Urinary bladder (tissue), 4 donors: Measurements from ENCODE around the gene ADAM23. TPM values are rescaled to one million over a fixed set of nuclear protein-coding genes. Genes with fewer than 3 reads are reported as not detected.

Experiments
- DNase-seq: peaks from one replicate; pipeline ENCODE4 v3.0.0-alpha.2; 2015; ENCODE audit errors: extremely low spot score
- H3K27ac ChIP-seq: one replicate; pipeline ENCODE4 v1.5.1; 2013; ENCODE audit warnings: low read depth, mild to moderate bottlenecking, moderate library complexity
- H3K36me3 ChIP-seq: one replicate; pipeline ENCODE4 v1.6.1; 2013; ENCODE audit warnings: mild to moderate bottlenecking, moderate library complexity; ENCODE audit not compliant: insufficient read depth
- H3K4me1 ChIP-seq: one replicate; pipeline ENCODE4 v1.6.1; 2013; ENCODE audit warnings: mild to moderate bottlenecking, moderate library complexity; ENCODE audit not compliant: insufficient read depth
- H3K4me3 ChIP-seq: one replicate; pipeline ENCODE4 v1.5.1; 2013; ENCODE audit warnings: low read depth, low read length
- WGBS: extraction: QIAGEN DNeasy Blood & Tissue Kit; methylation state at CpG from one replicate; pipeline ENCODE4 v1.1.7; 2013; 5-methylcytosine and 5-hydroxymethylcytosine counted together
- polyA plus RNA-seq: library from polyadenylated mRNA; stranded (reverse); fragments of 200-250 nt; gene quantifications from one replicate; pipeline ENCODE4 v1.2.3, GENCODE V29; 2013
- total RNA-seq: library from RNA; depleted of rRNA; stranded (reverse); fragments of >200 nt; gene quantifications from one replicate; pipeline ENCODE4 v1.2.3, GENCODE V29; 2014
- donor health status: healthy with polysubstance abuse.
- donor health status: healthy.

Gene ADAM23
- total and polyA plus RNA-seq, 2 donors = 2.4 to 7.4 TPM

- Histone ChIP-seq H3K27ac (no peak overlapping the region), H3K4me1 (no peaks in the 10 kb centered on the region), H3K36me3 (no peaks in the 10 kb centered on the region), H3K4me3 (no peak overlapping the region)
- DNase-seq = no peak
- 79% methylated on average over 3 of the region's 3 CpGs for WGBS
These were observed 11.9 kb upstream of the ADAM23 start for GRCh38 chr2:206431439-206431838.

GRCh38 chr2:206432193-206433082, 10.9 kb upstream of the ADAM23 start:
- no peaks in the 10 kb centered on the region for H3K4me1 ChIP-seq
- 57% methylated on average over 6 of the region's 6 CpGs for WGBS
- no peak for DNase-seq
- no peaks in the 10 kb centered on the region for H3K36me3 ChIP-seq
- H3K4me3 ChIP-seq = no peak overlapping the region
- H3K27ac ChIP-seq = no peak overlapping the region

GRCh38 chr2:206433190-206433589, 10.1 kb upstream of the ADAM23 start:
- H3K4me3 ChIP-seq = no peak overlapping the region
- H3K4me1 ChIP-seq = no peaks in the 10 kb centered on the region
- H3K36me3 ChIP-seq = no peaks in the 10 kb centered on the region
- no peak overlapping the region for H3K27ac ChIP-seq
- no peak for DNase-seq

- no peaks in the 10 kb centered on the region for H3K4me1 ChIP-seq
- H3K4me3 ChIP-seq = no peak overlapping the region
- no peak overlapping the region for H3K27ac ChIP-seq
- no peaks in the 10 kb centered on the region for H3K36me3 ChIP-seq
- no peak for DNase-seq
These were observed 9.6 kb upstream of the ADAM23 start for GRCh38 chr2:206433686-206434085.

GRCh38 chr2:206435742-206436141, 7.6 kb upstream of the ADAM23 start:
- no peak for DNase-seq
- Histone ChIP-seq H3K4me3 (no peak overlapping the region), H3K4me1 (no peaks in the 10 kb centered on the region), H3K36me3 (no peaks in the 10 kb centered on the region), H3K27ac (no peak overlapping the region)
- WGBS = 26% methylated on average over 3 of the region's 3 CpGs

GRCh38 chr2:206438196-206438724, 5.1 kb upstream of the ADAM23 start:
- 53% methylated on average over 5 of the region's 5 CpGs for WGBS
- no peak for DNase-seq
- no peaks in the 10 kb centered on the region for H3K36me3 ChIP-seq
- no peak overlapping the region for H3K4me3 ChIP-seq
- H3K27ac ChIP-seq = no peak overlapping the region
- H3K4me1 ChIP-seq = no peaks in the 10 kb centered on the region

GRCh38 chr2:206442474-206442832, 879 bp upstream of the ADAM23 start:
- H3K36me3 ChIP-seq = no peaks in the 10 kb centered on the region
- H3K27ac ChIP-seq = no peak overlapping the region
- no peaks in the 10 kb centered on the region for H3K4me1 ChIP-seq
- WGBS = 6% methylated on average over 10 of the region's 10 CpGs
- H3K4me3 ChIP-seq = no peak overlapping the region
- no peak for DNase-seq

- WGBS = 2% methylated on average over 77 of the region's 77 CpGs
These were observed 599 bp downstream of the ADAM23 start for GRCh38 chr2:206443735-206444527.

GRCh38 chr2:206445948-206446347, 2.6 kb downstream of the ADAM23 start:
- DNase-seq = no peak
- no peaks in the 10 kb centered on the region for H3K36me3 ChIP-seq
- 94% methylated on average over 2 of the region's 2 CpGs for WGBS
- no peak overlapping the region for H3K27ac ChIP-seq
- H3K4me3 ChIP-seq = no peak overlapping the region
- no peaks in the 10 kb centered on the region for H3K4me1 ChIP-seq

More at GRCh38 chr2:206443735-206444527, 599 bp downstream of the ADAM23 start:
- no peaks in the 10 kb centered on the region for H3K36me3 ChIP-seq
- no peak overlapping the region for H3K27ac ChIP-seq
- H3K4me3 ChIP-seq = peak overlapping the region; percentile 63
- DNase-seq = no peak
- H3K4me1 ChIP-seq = no peaks in the 10 kb centered on the region

- Histone ChIP-seq H3K27ac (no peak overlapping the region), H3K36me3 (no peaks in the 10 kb centered on the region), H3K4me1 (no peaks in the 10 kb centered on the region), H3K4me3 (no peak overlapping the region)
- WGBS = 87% methylated on average over 1 of the region's 1 CpG
- no peak for DNase-seq
These were observed 8.9 kb downstream of the ADAM23 start for GRCh38 chr2:206452242-206452641.

- Histone ChIP-seq H3K4me1 (no peaks in the 10 kb centered on the region), H3K36me3 (no peaks in the 10 kb centered on the region), H3K27ac (no peak overlapping the region), H3K4me3 (no peak overlapping the region)
- no peak for DNase-seq
- WGBS = 53% methylated on average over 3 of the region's 3 CpGs
These were observed 9.4 kb downstream of the ADAM23 start for GRCh38 chr2:206452750-206453149.

GRCh38 chr2:206456078-206456754, 12.9 kb downstream of the ADAM23 start:
- Histone ChIP-seq H3K27ac (no peak overlapping the region), H3K4me3 (no peak overlapping the region), H3K36me3 (no peaks in the 10 kb centered on the region), H3K4me1 (no peaks in the 10 kb centered on the region)
- DNase-seq = no peak
- 88% methylated on average over 5 of the region's 5 CpGs for WGBS

- DNase-seq = no peak
- no peaks in the 10 kb centered on the region for H3K4me1 ChIP-seq
- H3K27ac ChIP-seq = no peak overlapping the region
- WGBS = 37% methylated on average over 2 of the region's 2 CpGs
- no peak overlapping the region for H3K4me3 ChIP-seq
- no peaks in the 10 kb centered on the region for H3K36me3 ChIP-seq
These were observed 13.9 kb downstream of the ADAM23 start for GRCh38 chr2:206457188-206457634.
